GM08714 (cell line): ENCODE data around the gene UBL3.

ENCODE experiments used
- H3K4me3 ChIP-seq: fragments of 200-500 bp; sonication (Bioruptor generic); 2 replicates; pipeline ENCODE4 v1.5.1; 2014; ENCODE audit warnings: mild to moderate bottlenecking, low read length, inconsistent platforms
- ZNF274 ChIP-seq: IDR thresholded peaks from 2 replicates; pipeline ENCODE4 v1.6.1; 2012; ENCODE audit warnings: mild to moderate bottlenecking, low read depth, low read length

UBL3 gene

DNA sequence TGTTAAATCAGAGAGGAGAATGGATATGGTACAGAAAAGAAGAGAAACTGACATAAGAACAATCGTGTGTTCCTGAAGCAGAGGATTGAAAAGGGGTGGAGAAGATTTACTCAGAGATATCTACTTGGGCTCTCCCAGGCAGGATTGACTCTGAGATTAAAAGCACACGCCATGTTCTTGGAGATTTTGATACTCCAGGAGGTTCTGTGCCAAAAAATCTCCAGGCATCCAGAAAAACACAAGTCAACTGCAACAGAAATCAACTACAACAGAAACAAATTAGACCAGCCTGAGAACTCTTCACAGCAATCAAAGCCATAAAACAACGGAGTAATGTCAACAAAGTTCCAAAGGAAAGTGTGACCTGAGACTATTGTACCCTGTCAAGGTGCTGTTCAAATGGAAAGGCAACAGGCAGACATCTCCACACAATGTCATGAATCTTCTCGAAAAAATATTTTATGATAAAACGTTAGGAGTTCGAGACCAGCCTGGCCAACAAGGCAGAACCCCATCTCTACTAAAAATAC lies 104.2 kb downstream of the UBL3 start:
- no peak for TF ChIP-seq ZNF274
- H3K4me3 ChIP-seq: no peak overlapping the region

GRCh38 chr13:29745704-29746103 lies 104.7 kb downstream of the UBL3 start:
- no peak for TF ChIP-seq ZNF274
- H3K4me3 ChIP-seq: no peak overlapping the region

GRCh38 chr13:29743201-29743786 lies 107.1 kb downstream of the UBL3 start:
- TF ChIP-seq ZNF274: no peak
- no peak overlapping the region for H3K4me3 ChIP-seq

DNA sequence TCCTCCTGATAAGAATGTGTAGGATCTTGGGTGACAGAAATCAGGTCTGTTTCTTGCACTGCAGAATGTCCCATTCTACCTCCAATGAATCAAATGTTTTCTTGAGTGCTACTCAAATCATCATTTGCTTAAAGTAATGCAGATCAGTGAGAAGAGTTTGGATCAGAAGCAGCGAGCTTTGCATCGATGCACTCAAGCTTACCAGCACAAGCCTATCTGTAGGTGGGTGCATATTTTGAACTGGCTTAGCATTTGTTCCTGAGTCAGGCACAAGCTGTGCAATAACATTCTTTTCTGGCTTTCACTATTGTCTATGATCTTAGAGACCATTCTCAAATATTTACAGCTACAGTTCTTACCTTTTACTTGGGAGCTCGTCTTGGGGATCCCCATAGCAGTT lies 109.5 kb downstream of the UBL3 start:
- no peak for TF ChIP-seq ZNF274
- no peak overlapping the region for H3K4me3 ChIP-seq

DNA sequence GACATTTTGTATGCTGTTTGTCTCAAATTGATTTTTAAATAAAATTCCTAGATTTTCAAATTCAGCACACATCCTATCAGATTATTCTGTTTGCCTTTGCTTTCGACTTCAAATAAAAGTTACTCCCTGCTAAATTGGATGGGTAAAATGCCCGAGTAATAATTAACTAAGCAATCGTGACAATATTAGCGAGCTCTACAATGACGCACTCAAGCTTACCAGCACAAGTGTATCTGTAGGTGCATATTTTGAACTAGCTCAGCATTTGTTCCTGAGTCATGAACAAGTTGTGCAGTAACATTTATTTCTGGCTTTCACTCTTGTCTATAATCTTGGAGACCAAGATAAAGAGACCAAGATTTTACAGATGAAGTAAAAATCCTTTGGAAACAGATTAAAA lies 113.4 kb downstream of the UBL3 start:
- H3K4me3 ChIP-seq: no peak overlapping the region
- TF ChIP-seq ZNF274: no peak

DNA sequence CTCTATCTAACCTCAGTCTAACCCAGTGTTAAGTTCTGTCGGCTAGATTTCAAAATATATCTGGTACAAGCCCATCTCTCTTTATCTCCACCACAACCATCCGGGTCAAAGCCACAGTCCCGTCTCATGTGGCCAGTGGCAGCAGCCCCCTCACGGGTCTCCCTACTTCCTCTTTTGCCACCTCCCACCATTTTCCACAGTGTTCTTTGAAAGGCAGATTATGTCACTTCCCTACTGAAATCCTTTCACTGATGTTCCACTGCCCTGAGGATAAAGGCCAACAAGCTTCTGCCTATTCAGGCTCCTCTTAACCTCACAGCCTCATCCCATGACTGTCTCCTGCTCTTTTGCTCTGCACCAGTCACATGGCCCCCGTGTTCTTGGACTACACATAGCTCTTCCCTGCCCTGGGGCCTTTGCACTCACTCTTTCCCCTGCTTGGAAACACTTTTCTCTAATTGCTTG lies 117.2 kb downstream of the UBL3 start:
- no peak overlapping the region for H3K4me3 ChIP-seq
- no peak for TF ChIP-seq ZNF274

DNA sequence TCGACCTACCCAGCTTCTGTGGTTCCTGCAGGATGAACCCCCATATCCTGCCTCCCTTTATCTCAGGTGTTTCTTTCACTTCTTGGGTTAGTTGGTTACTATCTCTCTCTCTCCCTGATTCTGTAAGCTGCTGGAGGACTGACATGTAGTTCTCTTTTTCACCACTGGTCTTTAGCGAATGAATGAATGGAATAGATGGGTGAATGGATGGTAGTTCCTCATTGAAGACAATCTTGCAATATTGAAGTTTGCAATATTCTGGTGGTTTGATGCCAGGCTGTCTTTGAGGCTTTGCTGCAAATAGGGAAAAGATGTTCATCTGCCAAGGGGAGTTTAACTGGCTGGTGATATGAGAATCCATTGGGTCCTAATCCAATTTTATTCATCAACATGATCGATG lies 120.2 kb downstream of the UBL3 start:
- no peak for TF ChIP-seq ZNF274

DNA sequence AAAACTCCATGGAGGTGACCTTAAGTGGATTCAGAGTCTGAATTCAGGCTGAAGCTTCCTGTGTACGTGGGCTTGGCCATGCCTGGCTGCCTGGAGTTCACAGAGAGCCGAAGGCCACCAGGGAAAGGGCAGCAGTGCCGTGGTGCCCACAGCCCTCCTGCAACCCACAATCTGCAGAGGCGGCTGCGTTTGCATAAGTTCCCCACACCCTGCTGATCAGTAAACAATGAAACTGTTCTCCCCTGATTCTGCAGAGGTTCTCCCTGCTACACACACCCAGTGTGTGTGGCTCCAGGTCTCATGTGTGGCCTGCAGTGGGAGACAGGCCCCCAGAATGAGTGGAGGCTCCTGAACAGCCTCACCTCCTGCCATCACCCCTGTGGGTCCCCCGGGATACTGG lies 128.0 kb downstream of the UBL3 start:
- no peak for TF ChIP-seq ZNF274
- H3K4me3 ChIP-seq: no peak overlapping the region

More for the DNA sequence above, 120.2 kb downstream of the UBL3 start:
- no peak overlapping the region for H3K4me3 ChIP-seq

- H3K4me3 ChIP-seq: no peak overlapping the region
- no peak for TF ChIP-seq ZNF274
Measured at GRCh38 chr13:29721766-29722165, 128.7 kb downstream of the UBL3 start.

DNA sequence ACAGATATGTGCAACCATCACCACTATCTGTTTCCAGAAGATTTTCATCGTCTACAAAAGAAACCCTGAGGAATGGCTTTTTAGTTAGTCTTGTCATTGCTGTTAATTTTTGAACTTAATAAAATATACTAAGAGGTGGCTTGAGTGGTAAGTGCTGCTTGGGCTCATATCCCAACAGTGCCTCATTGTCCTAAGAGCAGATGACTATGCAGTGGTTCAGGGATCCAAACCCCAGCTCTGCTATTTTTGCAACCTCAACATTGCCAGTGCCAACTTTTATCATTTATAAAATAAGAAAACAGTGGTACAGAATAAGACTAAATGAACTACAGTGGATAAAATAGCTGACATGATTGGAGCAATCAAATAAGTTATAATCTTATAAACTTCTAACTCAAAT lies 131.7 kb downstream of the UBL3 start:
- TF ChIP-seq ZNF274: no peak
- no peak overlapping the region for H3K4me3 ChIP-seq

DNA sequence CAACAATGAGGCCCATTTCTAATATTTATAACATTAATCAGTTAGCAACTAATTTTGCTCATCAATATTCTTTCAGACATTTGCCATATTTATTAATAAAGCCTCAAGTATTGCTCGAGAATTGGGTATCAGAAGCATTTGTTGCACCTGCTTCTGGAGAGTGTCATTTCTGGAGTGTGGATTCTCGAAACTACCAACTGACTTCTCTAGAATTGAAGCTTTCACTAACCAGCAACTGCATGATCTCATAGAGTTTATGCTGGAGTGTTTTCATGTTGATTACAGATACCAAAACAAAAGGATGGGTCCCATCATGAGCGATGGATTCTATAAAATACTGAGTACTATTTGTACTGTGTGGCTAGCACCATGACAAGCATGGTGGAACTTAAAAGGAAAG lies 133.9 kb downstream of the UBL3 start:
- no peak for TF ChIP-seq ZNF274
- H3K4me3 ChIP-seq: no peak overlapping the region
